Measurements from ENCODE around the gene APBA2. TPM values are rescaled to one million over a fixed set of nuclear protein-coding genes. Genes with fewer than 3 reads are reported as not detected.
A peak's percentile ranks its signal among the peaks of the same experiment; 100 is the strongest.

The APBA2 gene
- total and polyA plus RNA-seq, 11 donors: 0.16 to 1.3 (median 0.40) TPM; not detected in 2

DNA sequence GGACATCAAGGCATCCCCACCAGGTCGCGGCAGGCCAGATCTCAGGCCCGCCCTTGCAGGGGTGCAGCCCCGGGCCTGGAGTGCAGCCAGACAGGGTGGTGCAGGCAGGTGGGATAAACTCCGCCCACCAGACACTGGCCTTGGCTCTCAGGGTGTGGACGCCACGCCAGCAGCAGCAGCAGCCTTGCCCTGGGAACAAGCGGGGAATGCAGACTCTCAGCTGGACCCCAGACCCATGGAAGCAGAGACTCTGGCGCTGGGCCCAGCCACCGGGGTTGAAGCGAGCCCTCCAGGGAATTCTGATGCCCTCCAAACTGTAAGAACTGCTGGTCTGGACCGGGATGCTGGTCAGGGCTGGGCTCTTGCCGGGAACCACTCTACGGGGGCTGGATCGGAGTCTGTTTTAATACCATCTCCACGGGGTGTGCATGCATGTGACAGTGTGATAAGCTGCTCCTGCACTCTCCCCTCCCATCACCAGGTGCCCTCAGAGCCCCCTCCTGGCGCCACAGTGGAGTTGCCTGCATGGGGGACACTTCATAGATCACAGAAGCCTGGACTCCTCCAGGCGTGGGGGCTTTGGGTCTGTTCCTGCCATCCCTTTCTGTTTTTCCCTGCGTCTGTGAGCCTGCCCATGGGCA lies 241.2 kb downstream of the APBA2 start:
- Histone ChIP-seq H3K36me3 (no peaks in the 10 kb centered on the region), H3K9me3 (no peaks in the 10 kb centered on the region), H3K4me1 (no peaks in the 10 kb centered on the region), H3K4me3 (no peak overlapping the region), H3K27me3 (peaks cover 0 to 16% (median 0%) of the 10 kb centered on the region in 9 donors), H3K27ac (no peak overlapping the region)
- TF ChIP-seq POLR2A (IDR thresholded peaks at IDR 0.05): no peak
- ATAC-seq (no peak), DNase-seq (peak in 3 of 5 donors; percentile 15 to 40 (median 20))
- 50 to 56% (median 53%) methylated on average over 14 to 19 of the region's 19 CpGs for WGBS, 4 donors
- intact Hi-C loops (cut with DNase I): no loop called here

DNA sequence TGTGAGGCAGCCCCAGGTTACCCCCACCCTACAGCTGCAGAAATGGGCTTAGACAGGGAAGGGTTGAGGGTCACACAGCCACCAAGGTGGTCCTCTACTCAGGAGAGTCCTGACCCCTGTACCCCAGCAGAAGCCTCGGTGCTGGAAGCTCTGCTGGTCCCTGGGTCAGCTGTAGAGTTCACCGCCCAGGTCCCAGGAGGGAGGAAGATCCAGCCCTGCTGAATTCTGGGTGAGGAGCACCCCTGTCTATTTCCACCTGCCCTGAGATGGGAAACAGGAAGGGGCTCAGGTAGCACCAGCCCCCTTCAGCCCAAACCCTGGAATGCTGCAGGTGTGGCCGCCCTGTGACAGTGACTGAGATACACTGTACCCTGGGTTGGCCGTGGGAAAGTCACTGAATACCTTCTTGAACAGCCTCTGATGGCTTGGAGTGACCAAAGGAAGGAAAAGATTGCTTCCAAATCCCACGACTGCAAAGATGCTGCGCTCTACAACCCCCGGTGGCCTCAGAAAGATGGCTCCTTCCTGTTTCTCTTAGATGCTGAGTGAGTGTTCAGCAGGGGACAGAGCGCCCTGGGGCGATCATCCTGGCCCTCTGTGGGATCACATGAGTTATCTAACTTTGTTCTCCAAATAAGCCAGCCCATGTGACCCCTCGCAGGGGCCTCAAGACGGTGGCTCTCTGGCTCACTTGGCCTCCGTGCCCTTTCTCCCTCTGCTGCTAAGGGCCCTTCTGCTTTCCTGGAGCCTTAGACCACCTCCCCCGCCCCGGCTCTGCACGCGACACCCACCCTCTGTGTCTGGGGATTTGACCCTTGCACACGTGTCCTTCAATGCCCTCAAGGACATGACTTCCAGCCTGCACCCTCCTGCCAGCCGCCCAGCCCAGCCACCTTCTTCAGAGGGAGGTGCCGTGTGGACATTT lies 242.0 kb downstream of the APBA2 start:
- Histone ChIP-seq H3K36me3 (no peaks in the 10 kb centered on the region), H3K27ac (no peak overlapping the region), H3K9me3 (no peaks in the 10 kb centered on the region), H3K4me1 (no peaks in the 10 kb centered on the region), H3K4me3 (no peak overlapping the region), H3K27me3 (peaks cover 0 to 16% (median 0%) of the 10 kb centered on the region in 9 donors)
- intact Hi-C loops (cut with DNase I): no loop called here
- no peak for ATAC-seq
- TF ChIP-seq POLR2A (IDR thresholded peaks at IDR 0.05): no peak
- TF ChIP-seq, protein P1, sequence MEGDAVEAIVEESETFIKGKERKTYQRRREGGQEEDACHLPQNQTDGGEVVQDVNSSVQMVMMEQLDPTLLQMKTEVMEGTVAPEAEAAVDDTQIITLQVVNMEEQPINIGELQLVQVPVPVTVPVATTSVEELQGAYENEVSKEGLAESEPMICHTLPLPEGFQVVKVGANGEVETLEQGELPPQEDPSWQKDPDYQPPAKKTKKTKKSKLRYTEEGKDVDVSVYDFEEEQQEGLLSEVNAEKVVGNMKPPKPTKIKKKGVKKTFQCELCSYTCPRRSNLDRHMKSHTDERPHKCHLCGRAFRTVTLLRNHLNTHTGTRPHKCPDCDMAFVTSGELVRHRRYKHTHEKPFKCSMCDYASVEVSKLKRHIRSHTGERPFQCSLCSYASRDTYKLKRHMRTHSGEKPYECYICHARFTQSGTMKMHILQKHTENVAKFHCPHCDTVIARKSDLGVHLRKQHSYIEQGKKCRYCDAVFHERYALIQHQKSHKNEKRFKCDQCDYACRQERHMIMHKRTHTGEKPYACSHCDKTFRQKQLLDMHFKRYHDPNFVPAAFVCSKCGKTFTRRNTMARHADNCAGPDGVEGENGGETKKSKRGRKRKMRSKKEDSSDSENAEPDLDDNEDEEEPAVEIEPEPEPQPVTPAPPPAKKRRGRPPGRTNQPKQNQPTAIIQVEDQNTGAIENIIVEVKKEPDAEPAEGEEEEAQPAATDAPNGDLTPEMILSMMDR (IDR thresholded peaks at IDR 0.05): no peak
- WGBS, 4 donors: 58 to 74% (median 73%) methylated on average over 17 to 19 of the region's 19 CpGs
- peak in 3 of 5 donors; percentile 1 to 44 (median 13) for DNase-seq

DNA sequence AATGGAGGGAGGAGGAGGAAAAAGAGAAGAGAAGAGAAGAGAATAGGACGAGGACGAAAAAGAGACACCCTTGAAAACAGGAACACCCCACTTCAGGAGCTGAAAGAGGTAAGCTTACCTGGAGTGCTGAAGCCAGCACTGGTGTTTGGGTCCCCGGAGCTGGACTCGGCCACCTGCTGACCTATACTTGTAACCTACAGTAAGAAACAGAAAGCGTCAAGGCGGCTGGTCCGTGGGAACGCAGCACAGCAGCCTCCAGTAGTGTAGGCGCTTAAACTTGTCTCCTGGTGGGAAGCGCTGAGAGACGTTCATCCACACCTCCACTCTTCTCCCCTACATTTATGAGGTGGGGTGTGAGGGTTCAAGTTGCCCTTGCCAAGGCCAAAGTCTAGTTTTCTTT lies 242.9 kb downstream of the APBA2 start:
- Histone ChIP-seq H3K9me3 (no peaks in the 10 kb centered on the region), H3K36me3 (no peaks in the 10 kb centered on the region), H3K27ac (no peak overlapping the region), H3K4me3 (no peak overlapping the region), H3K4me1 (no peaks in the 10 kb centered on the region), H3K27me3 (peaks cover 0 to 16% (median 0%) of the 10 kb centered on the region in 9 donors)
- WGBS, 4 donors: 87 to 92% (median 90%) methylated on average over 11 of the region's 11 CpGs
- ATAC-seq: no peak
- TF ChIP-seq, protein P1 (IDR thresholded peaks at IDR 0.05): no peak
- TF ChIP-seq POLR2A (IDR thresholded peaks at IDR 0.05): no peak
- intact Hi-C loops (cut with DNase I): no loop called here
- DNase-seq: peak in 1 of 5 donors; percentile 9

DNA sequence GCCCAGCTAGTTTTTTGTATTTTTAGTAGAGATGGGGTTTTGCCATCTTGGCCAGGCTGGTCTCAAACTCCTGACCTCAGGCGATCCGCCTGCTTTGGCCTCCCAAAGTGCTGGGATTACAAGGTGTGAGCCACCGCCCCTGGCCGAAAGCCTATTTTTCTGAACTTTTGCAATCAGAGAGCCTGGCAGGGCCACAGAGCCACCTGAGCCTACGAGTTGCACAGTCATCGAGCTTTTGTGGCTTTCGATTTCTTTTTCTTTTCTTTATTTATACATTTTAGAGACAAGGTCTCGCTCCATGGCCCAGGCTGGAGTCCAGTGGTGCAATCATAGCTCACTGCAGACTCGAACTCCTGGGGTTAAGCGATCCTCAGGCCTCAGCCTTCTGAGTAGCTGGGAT lies 243.4 kb downstream of the APBA2 start:
- DNase-seq: peak in 1 of 5 donors; percentile 15
- no peak for ATAC-seq
- Histone ChIP-seq H3K4me1 (no peaks in the 10 kb centered on the region), H3K36me3 (no peaks in the 10 kb centered on the region), H3K27ac (no peak overlapping the region), H3K27me3 (peaks cover 0 to 16% (median 0%) of the 10 kb centered on the region in 9 donors), H3K9me3 (no peaks in the 10 kb centered on the region), H3K4me3 (no peak overlapping the region)
- WGBS, 4 donors: 92 to 95% (median 93%) methylated on average over 10 of the region's 10 CpGs
- intact Hi-C loops (cut with DNase I): no loop called here
- TF ChIP-seq, protein P1 (IDR thresholded peaks at IDR 0.05): no peak
- no peak for TF ChIP-seq POLR2A (IDR thresholded peaks at IDR 0.05)

Data from heart left ventricle (tissue), 16 donors.